H1 (cell line): ENCODE measurements around the gene CCDC33. TPM values are rescaled to one million over a fixed set of nuclear protein-coding genes. Genes with fewer than 3 reads are reported as not detected.

Source experiments
- ASH2L ChIP-seq: fragments of 200-600, 300-600 bp; sonication (generic); IDR thresholded peaks from one replicate; pipeline ENCODE4 v1.7.1; 2017; ENCODE audit warnings: low read length
- CTBP2 ChIP-seq: IDR thresholded peaks from 2 replicates; pipeline ENCODE4 v1.7.0; 2011; ENCODE audit warnings: borderline replicate concordance, mild to moderate bottlenecking, moderate library complexity, mixed read lengths, low read length; ENCODE audit not compliant: insufficient read depth, insufficient read length
- polyA plus RNA-seq, 7 experiments: library from polyadenylated mRNA; depleted of rRNA in 3 of 7; stranded (reverse) in 5 of 7; unstranded in 2 of 7; fragments of >200 nt in 5 of 7; fragments of 200-250 nt in 2 of 7; gene quantifications; 1 replicate in 5 of 7; 2 replicates in 1 of 7; 4 replicates in 1 of 7; pipeline versions ENCODE4 v1.2.1 to v1.2.3, GENCODE V29; 2011 to 2013; ENCODE audit warnings: missing spikeins in 2 of 7, mixed read lengths in 2 of 7
- total RNA-seq: library from RNA; stranded (reverse); fragmentation: NEBNext Ultra II Directional; extraction: Animal tissue kit (Norgen Biotek cat#: 25700); gene quantifications from 2 replicates; pipeline ENCODE4 v1.2.1, GENCODE V29; 2021

CCDC33 gene
- total and polyA plus RNA-seq, 2 of the 8 experiments (the other 6 are each of a cell fraction or from before 2014, with no cell fraction given): 2.0 to 2.7 TPM

DNA sequence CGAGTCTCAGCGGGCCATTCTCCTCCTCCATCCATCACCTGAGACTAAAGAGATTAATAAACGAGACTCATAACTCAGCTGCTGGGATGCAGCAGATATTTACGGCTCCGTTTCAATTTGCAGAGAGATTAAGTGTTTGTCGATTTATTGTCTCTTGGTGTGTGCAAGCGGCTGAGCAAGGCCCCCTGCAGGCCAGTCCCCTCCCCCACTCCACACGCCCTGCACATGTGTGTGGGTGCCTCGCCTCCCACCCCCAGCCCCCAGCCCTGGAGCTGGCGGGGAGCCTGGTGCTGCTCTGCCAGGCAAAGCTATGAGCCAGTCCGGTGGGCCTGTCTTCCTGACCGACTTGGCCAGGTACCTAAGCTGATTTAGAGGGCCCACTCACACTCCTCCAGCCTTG is 68.3 kb downstream of the CCDC33 start (continued):
- TF ChIP-seq CTBP2 (no peak), ASH2L (no peak)
